Lower lobe of right lung (tissue), 2 donors: ENCODE results near the gene GDPD3. TPM values are rescaled to one million over a fixed set of nuclear protein-coding genes. Genes with fewer than 3 reads are reported as not detected.
A peak's percentile ranks its signal among the peaks of the same experiment; 100 is the strongest.

Experiments used
- ATAC-seq, 2 donors: fragments of 200-7000 bp; cut with Tn5 transposase; one replicate each; pipeline ENCODE4 v1.9.1; 2020 to 2022; ENCODE audit warnings: mild to moderate bottlenecking in 2 of 2, moderate library complexity in 2 of 2
- DNase-seq: peaks from one replicate; pipeline ENCODE4 v3.0.0-alpha.2; 2020
- H3K27ac ChIP-seq: fragments of 200-600 bp; one replicate; pipeline ENCODE4 v1.8.0; 2022
- H3K27me3 ChIP-seq: fragments of 200-600 bp; one replicate; pipeline ENCODE4 v1.8.0; 2022; ENCODE audit warnings: low read depth
- H3K36me3 ChIP-seq: fragments of 200-600 bp; one replicate; pipeline ENCODE4 v1.8.0; 2022; ENCODE audit warnings: mild to moderate bottlenecking
- H3K4me1 ChIP-seq: fragments of 200-600 bp; one replicate; pipeline ENCODE4 v1.8.0; 2022
- H3K4me3 ChIP-seq: fragments of 200-600 bp; one replicate; pipeline ENCODE4 v1.8.0; 2022; ENCODE audit warnings: mild to moderate bottlenecking
- H3K9me3 ChIP-seq: fragments of 200-600 bp; one replicate; pipeline ENCODE4 v1.8.0; 2022
- CTCF ChIP-seq: fragments of 200-600 bp; IDR thresholded peaks from one replicate; pipeline ENCODE4 v1.8.0; 2022; ENCODE audit warnings: antibody characterized with exemption, mild to moderate bottlenecking
- intact Hi-C: fragments of 100-400 bp; cut with DNase I; formaldehyde crosslinking; loops from one replicate; pipeline ENCODE4 v1.11.0; 2022
- total RNA-seq: library from RNA; stranded (reverse); fragmentation: NEBNext Ultra II Directional; extraction: Animal tissue kit (Norgen Biotek cat#: 25700); gene quantifications from one replicate; pipeline ENCODE4 v1.2.1, GENCODE V29; 2021
- donor health status: DM: no; HTN: yes; CAD: no; lungs with severe emphysema.

GDPD3 gene
- total RNA-seq, 1 donor from 2014 or later = 14.4 TPM

- H3K27me3 ChIP-seq = no peaks in the 10 kb centered on the region
- H3K36me3 ChIP-seq = peaks cover 20% of the 10 kb centered on the region
- peak overlapping the region; percentile 86 for H3K27ac ChIP-seq
- DNase-seq = peak; percentile 93
- ATAC-seq = peak; percentile 75 to 85
- H3K4me3 ChIP-seq = peak overlapping the region; percentile 72
- peaks cover 9% of the 10 kb centered on the region for H3K9me3 ChIP-seq
- intact Hi-C loops = no loop called here
- TF ChIP-seq CTCF = peak; percentile 76
- H3K4me1 ChIP-seq = peaks cover 62% of the 10 kb centered on the region
These were observed 20.8 kb downstream of the GDPD3 start for GRCh38 chr16:30092373-30093010.

- H3K4me1 ChIP-seq = peaks cover 56% of the 10 kb centered on the region
- peak; percentile 94 for ATAC-seq
These were observed 21.6 kb downstream of the GDPD3 start, which contains the start of gene TBX6 for GRCh38 chr16:30091474-30092372. Gene TBX6 (minus strand): TSS chr16:30091924. CDS start chr16:30091193, 731 bp downstream.

GRCh38 chr16:30090610-30091331, 22.6 kb downstream of the GDPD3 start:
- peak overlapping the region; percentile 86 for H3K27ac ChIP-seq
- peak overlapping the region; percentile 72 for H3K4me3 ChIP-seq
- no peaks in the 10 kb centered on the region for H3K9me3 ChIP-seq
- intact Hi-C loops = no loop called here
- TF ChIP-seq CTCF = no peak
- ATAC-seq (no peak), DNase-seq (no peak)
- peaks cover 53% of the 10 kb centered on the region for H3K4me1 ChIP-seq
- H3K36me3 ChIP-seq = peaks cover 26% of the 10 kb centered on the region
- no peaks in the 10 kb centered on the region for H3K27me3 ChIP-seq

More at GRCh38 chr16:30091474-30092372, 21.6 kb downstream of the GDPD3 start, which contains the start of gene TBX6:
- Histone ChIP-seq H3K4me3 (peak within 1 kb of the TSS; percentile 72), H3K36me3 (peaks cover 20% of the 10 kb centered on the region), H3K27ac (peak within 1 kb of the TSS; percentile 86), H3K27me3 (no peaks in the 10 kb centered on the region), H3K9me3 (peaks cover 2% of the 10 kb centered on the region)
- DNase-seq = peak; percentile 96
- TF ChIP-seq CTCF = peak; percentile 83
- intact Hi-C loops = no loop called here

- Histone ChIP-seq H3K4me3 (no peak overlapping the region), H3K36me3 (peaks cover 32% of the 10 kb centered on the region), H3K9me3 (no peaks in the 10 kb centered on the region), H3K4me1 (peaks cover 39% of the 10 kb centered on the region), H3K27ac (no peak overlapping the region), H3K27me3 (no peaks in the 10 kb centered on the region)
- intact Hi-C loops = no loop called here
- ATAC-seq (no peak), DNase-seq (no peak)
- TF ChIP-seq CTCF = no peak
These were observed 24.3 kb downstream of the GDPD3 start for GRCh38 chr16:30088832-30089624.
